NCI-H1436 treated with DMSO at 0.1 percent for 48 hours (cell line): Measurements from ENCODE around the gene BRAF.
"Not testable (repeated sequence)": the region's sequence is repeated elsewhere in the genome, so short reads cannot be mapped to it uniquely, and the experiment has no call there.

ENCODE experiments used
- DNase-seq: peaks from one replicate; lab custom pipeline; 2025; lab: John Stamatoyannopoulos, UW

Gene BRAF

DNA sequence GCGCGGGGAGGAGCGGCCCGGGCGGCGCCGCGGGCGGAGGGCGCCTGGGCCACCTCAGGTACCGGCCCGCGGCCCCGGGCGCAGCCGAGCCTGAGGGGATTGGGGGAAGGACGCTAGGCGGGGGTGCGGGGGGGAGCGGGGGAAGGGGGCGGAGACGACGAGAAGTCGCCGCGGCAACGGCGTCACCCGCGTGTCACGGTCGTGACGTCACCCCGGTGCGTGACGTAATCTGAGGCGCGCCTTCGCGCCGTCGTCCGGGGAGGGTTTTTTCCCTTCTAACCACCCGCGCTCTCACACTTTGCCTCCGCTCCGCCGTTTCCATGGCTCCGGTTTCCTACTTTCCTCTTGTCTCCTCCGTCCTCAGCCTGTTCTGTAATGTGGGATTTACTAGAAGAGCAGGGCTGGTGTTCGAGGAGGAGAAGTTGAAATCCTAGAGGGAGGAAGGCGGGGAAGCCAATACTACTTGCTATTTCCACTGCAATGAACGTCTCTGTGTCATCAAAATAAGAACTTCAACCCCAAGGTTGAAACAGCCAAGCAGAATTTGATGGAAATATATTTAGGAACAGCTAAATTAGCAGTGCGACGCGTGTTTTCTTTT is at the start of gene BRAF:
Gene BRAF (minus strand): TSS at position 109 of the 601 bp plus-strand sequence. CDS start 226 bp downstream, outside the sequence.
- peak; percentile 44 for DNase-seq

DNA sequence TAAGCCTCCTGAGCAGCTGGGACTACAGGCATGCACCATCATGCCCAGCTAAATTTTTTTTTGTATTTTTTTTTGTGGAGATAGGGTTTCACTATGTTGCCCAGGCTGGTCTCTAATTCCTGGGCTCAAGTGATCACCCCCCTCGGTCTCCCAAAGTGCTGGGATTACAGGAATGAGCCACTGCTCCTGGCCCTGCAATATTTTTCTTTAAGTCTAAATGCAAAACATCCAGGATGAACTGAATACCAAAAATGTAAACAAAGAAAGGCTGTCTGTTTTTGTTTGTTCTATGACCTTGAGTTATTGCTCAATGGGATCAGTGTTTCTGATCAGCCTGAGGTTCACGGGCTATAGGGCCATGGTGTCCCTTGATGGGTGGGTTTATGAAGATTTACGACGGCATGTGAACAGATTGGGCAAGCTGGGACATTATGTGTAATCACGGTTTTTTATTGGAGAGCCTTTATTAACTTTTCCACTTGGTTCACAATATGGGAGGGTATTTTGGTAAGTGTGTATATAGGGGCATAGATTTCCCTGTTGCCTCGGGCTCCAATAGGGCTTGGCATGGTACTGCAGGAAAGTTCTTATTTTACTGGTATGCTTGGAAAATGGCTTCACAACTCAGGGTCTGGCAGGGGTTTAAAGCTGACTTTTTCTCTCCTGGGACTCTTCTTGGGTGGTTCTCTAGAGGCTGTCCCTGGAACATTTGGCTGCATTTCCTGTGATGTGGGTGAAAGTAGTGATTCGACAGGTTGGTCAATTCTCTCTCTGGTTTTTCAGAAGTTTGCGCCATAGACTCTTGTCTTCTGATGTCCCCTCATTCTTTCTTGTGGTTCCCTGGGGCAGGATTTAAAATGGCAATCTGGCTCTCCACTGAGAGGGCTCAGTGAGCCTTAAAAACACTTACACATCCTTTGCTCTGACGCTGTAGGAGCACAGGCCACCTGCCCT is 48.4 kb upstream of the BRAF start:
- DNase-seq, result no peak

DNA sequence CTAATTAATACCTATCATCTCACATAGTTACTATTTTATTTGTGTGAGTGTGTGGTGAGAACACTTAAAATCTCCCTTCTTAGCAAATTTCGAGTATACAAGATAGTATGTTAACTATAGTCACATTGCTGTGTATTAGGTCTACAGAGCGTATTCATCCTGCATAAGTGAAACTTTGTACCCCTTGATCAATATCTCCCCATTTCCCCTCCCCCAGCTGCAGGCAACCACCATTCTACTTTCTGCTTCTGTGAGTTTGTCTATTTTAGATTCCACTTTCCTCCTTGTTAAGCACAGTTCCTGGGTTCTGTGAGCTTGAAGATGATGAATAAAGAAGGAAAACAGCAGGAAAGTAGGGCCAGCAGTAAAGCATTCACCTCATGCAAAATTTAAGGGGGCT is 47.6 kb upstream of the BRAF start:
- no peak for DNase-seq

DNA sequence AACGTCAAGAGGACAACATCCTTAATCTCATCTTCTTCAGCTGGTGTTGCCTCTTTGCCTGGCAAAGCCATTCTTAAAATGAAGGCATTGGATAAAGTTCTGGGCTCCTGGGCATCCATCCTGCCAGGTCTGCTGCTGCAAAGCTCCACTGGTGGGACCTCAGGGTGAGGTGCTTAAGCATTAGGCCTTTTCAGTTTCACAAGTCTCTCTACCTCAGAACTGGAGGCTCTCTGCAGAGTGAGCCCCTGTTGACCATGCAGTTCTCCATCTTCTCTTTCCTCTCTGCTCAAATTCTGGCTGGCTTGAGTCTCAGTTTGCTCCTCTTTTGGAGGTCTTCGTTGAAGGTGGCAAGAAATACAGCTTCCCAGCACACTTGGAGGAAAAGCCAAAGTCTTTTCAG is 42.7 kb upstream of the BRAF start:
- DNase-seq, result no peak

DNA sequence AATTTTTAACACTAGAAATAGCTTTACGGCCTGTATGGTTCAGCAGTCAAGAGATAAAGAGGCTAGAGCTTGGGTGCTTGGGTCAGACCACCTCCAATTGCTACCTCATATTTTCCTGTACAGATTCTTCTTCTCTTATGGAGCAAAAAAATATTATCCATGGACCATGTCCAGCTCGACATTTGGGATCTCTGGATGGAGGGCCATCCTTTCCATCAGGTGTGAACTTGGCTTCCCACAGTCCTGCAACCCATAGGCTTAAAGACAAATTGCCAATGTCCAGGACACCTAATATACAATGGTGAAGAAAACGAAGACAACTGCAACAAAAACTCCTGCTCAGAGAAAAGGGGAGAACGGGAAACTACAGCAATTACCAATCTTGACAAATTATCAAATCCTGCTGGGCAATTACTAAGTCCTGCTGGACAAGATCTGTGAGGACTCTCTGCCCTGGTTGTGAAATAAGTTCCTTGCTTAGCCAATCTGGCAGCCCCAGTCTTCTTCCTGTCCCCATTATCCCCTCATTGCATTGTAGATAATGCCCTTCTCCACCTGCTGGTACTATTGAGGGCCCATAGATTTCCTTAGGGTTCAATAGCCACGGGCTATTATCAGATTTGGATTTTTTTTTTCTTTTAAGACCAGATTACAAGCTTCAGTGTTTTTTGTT is 42.0 kb upstream of the BRAF start:
- no peak for DNase-seq

DNA sequence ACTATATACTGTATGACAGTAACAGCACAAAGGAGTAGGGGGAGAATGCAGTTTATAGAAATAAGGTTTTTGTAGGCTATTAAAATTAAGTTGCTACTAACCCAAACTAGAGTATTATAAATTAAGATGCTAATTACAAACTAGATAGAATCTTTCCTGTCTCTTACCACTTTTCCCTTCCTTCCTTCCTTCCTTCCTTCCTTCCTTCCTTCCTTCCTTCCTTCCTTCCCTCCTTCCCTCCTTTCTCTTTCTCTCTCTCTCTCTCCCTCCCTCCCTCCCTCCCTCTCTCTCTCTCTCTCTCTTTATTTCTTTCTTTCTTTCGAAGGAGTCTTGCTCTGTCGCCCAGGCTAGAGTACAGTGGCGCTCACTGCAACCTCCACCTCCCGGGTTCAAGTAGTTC is 36.4 kb upstream of the BRAF start:
- no peak for DNase-seq

DNA sequence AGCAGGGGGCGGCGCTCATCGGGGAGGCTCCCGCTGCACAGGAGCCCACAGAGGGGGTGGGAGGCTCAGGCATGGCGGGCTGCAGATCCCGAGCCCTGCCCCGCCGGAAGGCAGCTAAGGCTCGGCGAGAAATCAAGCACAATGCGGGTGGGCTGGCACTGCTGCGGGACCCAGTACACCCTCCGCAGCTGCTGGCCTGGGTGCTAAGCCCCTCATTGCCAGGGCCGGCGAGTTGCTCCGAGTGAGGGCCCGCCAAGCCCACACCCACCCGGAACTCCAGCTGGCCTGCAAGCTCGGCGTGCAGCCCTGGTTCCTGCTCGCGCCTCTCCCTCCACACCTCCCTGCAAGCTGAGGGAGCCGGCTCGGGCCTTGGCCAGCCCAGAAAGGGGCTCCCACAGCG is 32.3 kb upstream of the BRAF start:
- DNase-seq, result not testable (repeated sequence)

DNA sequence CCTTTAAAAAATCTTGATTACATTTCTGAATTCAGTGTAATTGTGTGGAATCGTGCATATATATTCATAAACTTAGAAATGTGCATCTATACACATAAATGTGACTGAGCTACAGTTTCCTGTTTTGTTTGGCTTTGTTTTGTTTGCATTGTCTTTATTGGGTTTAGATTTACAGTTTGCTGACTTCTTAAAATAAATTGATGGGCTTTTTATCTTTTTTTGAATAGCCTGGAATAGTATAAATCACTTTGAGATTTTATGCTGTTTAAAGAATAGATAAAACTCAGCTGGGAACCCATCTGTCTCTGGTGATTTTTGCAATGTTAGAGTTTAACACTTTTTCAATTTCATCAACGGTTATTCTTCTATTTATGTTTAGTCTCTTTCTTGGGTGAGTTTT is 21.2 kb upstream of the BRAF start:
- no peak for DNase-seq

DNA sequence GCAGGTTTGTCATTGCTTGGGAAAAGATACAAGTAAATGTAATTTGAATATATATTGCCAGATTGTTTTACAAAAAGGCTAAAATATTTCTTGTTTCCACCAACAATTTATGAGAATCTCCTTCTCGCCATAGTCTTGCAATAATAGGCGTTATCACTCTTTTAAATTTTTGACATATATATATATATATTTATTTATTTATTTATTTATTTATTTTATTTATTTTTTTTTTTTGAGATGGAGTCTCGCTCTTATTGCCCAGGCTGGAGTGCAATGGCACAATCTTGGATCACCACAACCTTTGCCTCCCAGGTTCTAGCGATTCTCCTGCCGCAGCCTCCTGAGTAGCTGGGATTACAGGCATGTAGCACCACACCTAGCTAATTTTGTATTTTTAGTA is 17.5 kb upstream of the BRAF start:
- not testable (repeated sequence) for DNase-seq

DNA sequence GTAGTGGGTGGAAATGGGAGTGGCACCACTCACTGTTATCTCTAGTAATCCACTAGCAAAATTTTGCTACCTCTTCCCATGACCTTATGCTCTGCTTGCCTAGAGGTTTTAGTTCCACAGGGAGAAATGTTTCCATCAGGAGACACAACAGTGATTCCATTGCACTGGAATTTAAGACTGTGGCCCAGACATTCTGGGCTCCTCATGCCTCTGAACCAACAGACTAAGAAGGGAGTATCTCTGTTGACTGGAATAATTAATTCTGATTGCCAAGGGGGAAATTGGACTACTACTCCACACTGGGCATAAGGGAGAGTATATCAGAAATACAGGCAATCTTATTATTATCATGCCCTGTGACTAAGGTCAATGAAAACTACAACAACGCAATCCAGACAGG is 16.2 kb upstream of the BRAF start:
- DNase-seq, result no peak

DNA sequence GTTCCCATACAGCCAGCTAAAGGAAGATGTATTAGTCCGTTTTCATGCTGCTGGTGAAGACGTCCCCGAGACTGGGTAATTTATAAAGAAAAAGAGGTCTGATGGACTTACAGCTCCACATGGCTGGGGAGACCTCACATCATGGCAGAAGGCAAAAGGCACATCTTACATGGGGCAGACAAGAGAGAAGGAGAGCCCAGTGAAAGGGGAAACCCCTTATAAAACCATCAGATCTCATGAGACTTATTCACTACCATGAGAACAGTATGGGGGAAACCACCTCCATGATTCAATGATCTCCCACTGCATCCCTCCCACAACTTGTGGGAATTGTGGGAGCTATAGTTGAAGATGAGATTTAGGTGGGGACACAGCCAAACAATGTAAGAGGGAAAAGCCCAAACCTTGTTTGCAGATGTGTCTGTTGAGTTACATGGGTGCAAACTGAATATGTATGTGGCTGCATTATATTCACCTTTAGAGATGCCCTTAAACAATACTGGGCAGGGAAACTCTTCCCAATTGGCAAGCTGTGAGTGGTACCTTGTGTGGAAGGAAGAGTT is 13.1 kb upstream of the BRAF start:
- no peak for DNase-seq

DNA sequence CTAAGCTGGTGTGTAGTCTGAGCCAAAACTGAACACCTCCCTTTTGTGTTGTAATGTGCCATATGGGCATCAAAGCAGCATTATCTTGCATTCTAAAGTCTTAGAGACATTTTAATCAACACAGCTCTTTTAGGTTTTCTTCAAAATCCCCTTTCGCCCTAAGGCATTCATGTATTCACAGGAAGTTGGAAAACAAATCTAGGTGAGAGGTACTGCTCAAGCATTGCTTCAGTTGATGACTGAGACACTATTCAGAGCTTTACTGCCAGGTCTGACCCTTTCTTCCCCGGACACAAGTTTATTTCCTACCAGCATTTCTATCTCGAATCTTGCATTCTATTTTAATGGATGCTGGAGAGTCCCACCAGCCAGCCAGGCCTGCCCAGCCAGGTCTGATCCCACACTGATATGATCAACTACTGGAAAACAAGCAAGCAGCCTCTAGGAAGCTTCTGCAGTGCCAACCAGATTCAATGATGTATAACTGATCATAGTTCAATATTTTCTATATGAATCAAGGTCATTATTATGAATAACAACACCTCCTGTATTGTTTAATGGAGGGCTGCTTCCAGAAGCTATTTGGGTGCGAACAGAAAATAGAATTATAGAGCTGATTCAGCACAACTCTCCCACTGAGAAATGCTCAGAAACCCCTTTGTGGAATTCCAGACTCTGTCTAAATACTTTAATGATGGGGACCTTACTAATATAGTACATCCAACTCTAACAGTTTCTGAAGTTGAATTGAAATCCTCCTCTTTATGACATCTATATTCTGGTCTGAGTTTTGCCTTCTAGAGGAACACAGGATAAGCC is 4.0 kb upstream of the BRAF start:
- DNase-seq, result no peak

DNA sequence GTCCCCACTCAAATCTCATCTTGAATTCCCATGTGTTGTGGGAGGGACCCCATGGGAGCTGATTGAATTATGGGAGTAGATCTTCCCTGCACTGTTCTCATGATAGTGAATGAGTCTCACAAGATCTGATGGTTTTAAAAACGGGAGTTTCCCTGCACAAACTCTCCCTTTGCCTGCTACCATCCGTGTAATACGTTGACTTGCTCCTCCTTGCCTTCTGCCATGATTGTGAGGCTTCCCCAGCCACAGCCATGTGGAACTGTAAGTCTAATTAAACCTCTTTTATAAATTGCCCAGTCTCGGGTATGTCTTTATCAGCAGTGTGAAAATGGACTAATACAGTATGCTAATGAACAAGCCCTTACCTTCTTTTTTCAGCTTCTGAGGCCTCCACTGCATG is 3.2 kb upstream of the BRAF start:
- not testable (repeated sequence) for DNase-seq

DNA sequence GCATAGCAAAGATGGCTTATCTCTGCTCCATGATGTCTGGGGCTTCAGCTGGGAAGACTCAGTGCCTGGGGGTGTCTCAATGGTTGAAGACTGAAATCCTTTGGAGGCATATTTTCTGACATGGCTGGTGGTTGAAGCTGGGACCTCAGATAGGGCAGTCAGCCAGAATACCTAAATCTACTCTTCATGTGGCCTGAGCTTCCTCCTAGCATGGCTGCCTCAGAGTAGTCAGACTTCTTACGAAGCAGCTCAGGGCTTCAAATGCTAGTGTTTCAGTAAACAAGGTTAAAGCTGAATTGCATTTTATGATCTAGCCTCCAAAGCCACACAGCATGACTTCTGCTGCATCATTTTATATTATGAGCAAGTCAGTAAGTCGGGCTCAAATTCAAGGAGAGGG is 2.6 kb upstream of the BRAF start:
- no peak for DNase-seq

DNA sequence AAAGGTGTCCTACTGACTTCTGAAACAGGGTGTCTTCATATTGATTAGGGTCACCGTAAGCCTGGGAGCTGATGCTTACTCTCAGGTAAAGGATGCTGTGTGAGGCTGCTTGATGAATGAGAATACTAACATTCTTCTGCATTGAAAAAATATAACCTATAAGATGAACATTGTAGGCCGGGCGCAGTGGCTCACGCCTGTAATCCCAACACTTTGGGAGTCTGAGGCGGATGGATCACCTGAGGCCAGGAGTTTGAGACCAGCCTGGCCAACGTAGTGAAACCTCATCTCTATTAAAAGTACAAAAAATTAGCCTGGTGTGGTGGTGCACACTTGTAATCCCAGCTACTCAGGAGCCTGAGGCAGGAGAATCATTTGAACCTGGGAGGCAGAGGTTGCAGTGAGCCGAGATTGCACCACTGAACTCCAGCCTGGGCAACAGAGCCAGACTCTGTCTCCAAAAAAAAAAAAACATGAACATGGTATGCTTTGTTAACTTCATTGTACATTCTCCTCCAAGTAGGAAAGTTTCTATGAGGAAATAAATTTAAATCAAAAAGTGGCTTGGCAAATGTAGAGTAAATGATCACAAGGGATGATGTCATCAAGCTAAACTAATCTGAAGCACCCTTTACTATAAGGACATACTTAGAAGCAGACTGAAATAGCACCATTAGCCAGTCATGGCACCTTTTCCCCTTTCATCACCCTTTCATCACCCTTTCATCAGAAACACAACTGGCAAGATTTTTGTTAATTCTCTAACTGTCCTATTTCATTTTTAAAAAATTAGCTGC is 1.5 kb upstream of the BRAF start:
- no peak for DNase-seq

DNA sequence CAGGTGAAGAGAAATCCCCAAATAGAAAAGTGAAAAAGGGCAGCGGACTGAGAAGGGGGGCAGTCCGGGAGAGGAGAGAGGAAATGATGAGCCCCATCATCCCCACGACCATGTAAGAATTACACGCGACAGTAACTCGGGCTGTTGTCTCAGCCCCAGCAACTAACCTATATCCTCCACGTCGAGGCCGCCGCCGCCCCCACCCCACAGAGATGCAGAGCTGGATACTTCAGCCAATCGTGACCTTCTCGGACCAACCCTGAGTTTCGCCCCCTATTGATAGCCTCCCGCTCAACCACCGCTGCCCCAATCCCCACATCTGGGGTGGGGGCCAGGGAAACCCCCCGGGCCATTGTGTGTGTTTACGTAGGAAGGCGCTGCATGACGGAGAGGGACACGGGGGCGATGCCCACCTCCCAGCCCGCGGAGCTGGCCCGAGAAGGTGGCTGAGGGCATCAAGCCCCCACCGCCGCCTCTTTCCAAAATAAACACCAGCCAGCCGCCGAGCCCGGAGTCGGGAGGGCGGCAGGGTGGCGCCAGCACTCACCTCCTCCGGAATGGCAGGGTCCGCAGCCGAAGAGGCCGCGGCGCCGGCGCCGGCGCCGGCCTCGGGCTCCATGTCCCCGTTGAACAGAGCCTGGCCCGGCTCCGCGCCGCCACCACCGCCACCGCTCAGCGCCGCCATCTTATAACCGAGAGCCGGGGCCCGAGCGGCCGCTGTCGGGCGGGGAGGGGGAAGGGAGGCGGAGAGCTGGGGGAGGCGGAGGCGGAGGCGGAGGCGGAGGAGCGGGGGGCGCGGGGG is 509 bp downstream of the BRAF start:
- DNase-seq, result no peak

DNA sequence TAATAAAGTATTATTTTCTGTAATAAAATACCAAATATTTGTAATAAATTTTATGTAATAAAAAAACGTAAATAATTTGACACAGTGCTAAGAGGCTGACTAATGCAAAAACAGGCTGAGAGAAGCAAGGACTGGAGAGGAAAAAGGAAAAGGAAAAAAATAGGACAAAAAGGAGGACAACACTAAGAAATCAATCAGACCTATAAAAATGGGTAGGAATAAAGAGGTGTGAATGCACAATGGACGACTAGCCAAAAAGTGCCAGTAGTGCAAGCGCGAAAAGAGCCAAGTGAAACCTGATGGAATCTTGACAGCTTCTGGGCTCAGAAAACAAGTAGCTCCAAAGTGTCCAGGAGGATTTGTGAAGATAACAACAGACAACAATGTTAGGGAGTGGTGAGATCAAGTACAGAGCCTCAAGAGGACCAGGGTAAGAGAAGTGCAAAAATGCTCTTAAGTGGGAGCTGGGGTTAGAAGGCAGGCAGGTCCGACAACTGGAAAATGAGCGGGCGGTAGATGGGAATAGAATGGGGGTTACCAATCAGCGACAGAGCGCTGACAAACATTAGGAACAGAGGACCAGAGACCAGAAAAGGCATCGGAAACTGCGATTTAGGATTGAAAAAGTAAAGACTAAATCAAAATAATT is 1.2 kb downstream of the BRAF start:
- DNase-seq, result no peak

DNA sequence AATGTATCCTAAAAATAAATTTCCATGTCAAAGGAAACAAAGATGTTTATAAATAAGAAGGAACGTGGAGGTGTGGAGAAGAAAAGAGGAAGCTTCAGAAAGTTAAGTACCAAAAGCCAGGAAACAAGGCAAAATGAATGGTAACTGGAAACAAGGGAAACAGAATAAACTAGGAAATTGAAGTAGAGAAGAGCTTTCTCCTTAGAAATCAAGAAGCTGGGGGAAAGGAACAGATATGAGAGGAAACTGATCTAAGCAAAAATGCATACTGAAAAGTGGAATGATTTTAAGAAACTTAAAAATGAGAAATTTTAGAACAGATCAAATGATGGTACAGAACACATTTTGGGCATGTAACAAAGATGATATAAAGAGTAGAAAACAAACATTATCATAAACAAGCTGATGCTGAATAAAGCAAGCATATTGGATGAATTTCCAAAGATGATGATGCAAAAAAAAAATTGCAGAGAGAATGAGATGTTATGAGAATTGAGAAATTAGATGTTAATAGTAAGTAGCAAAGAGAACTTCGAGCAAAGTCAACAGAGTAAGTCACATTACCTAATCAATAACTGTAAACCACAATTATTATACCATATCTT is 1.9 kb downstream of the BRAF start:
- DNase-seq, result no peak

DNA sequence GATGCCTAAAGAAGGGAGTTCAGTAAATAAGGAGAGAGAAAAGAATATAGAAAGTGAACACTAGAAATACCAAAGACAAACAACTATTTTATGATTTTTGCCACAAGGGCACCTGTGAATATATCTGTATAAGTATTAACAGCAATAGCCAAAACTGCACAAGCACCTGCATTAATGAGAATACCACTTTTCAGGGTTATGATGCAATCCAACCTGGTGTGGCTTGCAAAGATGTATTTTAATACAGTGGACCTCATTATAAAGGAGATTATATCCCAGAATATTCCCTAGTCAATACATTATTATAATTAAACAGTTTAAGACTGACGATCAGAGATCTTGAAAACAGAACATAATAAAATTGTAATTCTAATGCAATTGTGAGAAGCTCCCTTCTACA is 4.0 kb downstream of the BRAF start:
- no peak for DNase-seq
